ENCODE data around the gene PIGQ.

DNA sequence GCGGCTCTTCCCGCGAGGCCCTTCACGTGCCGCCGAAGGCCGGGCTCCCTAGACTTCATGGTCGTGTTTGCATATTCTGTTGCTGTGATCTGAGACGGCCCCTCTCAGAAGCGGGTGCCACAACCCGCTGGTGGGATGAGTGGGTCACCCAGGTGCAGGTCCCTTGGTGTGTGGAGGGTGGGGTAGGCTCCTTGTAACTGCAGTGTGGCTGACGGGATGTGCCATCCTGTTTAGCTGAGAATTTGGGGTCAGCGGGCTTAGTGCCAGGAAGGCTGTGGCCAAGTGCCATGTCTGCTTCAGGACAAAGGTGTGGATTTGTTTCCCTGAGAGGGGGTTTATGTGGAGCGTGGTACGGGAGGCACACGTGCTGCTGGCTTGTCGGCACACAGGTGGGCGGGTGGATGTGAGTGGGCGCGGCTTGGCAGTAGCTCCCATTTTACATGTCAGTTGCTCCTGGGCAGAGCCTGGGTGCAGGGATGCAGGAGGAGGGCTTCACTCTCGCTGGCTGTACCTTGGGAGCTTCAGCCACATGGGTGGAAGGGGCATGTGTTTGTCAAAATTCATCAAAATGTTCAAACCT lies 51.8 kb downstream of the PIGQ start:
- TF ChIP-seq, protein P1, sequence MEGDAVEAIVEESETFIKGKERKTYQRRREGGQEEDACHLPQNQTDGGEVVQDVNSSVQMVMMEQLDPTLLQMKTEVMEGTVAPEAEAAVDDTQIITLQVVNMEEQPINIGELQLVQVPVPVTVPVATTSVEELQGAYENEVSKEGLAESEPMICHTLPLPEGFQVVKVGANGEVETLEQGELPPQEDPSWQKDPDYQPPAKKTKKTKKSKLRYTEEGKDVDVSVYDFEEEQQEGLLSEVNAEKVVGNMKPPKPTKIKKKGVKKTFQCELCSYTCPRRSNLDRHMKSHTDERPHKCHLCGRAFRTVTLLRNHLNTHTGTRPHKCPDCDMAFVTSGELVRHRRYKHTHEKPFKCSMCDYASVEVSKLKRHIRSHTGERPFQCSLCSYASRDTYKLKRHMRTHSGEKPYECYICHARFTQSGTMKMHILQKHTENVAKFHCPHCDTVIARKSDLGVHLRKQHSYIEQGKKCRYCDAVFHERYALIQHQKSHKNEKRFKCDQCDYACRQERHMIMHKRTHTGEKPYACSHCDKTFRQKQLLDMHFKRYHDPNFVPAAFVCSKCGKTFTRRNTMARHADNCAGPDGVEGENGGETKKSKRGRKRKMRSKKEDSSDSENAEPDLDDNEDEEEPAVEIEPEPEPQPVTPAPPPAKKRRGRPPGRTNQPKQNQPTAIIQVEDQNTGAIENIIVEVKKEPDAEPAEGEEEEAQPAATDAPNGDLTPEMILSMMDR (conservative IDR thresholded peaks at IDR 0.05 in 1 of 2, IDR thresholded peaks at IDR 0.05 in 1 of 2; ENCODE audit: low read depth in 1 of 2, low read length in 2 of 2): no peak
- TF ChIP-seq EZH2 (IDR thresholded peaks at IDR 0.05; ENCODE audit: low read length, missing control alignments): no peak
